HG03175 (cell line): ENCODE measurements around the gene VSIR.

ENCODE experiments used
- ATAC-seq: cut with Tn5 transposase; IDR thresholded peaks from one replicate; pipeline ENCODE4 v1.9.1; 2021; ENCODE audit warnings: mild to moderate bottlenecking, moderate library complexity; ENCODE audit not compliant: unreplicated experiment

Gene VSIR

GRCh38 chr10:71716426-71716825 is 56.9 kb downstream of the VSIR start:
- no peak for ATAC-seq

DNA sequence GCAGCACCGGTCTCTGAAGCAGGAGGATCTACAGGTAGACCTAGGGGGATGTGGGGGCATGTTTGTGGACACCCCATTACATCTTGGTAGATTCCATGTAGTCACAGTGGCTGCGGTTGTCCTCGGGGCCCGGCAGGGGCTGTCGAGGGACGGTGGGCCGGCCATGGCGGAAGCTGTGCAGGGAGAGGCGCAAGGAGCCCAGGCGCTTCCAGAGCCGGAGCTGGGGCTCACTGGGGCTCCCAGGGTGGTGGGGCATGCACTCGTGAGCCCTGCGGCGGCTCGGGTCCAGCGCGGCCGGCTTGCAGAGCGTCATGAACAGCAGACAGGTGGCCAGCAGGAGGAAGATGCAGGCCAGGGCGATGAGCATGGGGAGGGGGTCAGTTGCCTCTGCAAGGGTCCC is 57.5 kb downstream of the VSIR start:
- no peak for ATAC-seq

DNA sequence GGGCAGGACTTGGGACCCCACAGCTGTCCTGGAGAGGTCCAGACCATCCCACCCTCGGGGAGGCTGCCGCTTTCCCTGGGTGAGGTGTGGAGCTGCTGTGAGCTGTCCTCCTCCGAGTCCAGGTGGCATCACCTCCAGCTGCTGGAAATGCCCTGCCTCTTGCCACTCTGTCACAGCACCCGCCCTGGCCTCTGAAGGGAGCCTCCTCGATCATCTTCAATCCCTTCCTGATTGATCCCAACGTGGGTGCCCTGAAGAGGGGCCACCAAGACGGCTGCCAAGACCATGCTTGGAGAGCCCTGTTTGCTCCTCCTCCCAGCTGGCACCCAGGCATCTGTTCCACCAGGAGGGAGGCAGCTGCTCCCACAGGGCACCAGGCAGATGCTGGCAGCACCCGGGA is 58.3 kb downstream of the VSIR start:
- no peak for ATAC-seq

DNA sequence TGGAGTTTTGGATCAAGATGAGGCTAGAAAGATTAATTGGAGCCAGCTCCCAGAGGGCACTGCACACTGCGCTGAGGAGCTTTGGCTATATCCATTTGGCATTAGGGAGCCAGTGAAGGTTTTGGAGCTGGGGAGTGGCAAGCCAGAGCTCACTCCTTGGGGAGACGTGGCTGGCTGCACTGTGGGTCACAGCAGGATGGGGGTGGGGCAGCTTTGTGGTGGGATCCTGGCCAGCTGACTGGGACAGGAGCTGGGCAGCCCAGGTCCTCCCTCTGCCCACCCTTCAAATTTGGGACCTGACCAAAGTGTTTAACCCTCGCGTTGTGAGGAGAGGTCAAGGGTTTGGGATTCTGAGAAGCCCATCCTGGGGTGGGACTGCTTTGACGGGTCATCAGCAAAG is 58.7 kb downstream of the VSIR start:
- no peak for ATAC-seq

DNA sequence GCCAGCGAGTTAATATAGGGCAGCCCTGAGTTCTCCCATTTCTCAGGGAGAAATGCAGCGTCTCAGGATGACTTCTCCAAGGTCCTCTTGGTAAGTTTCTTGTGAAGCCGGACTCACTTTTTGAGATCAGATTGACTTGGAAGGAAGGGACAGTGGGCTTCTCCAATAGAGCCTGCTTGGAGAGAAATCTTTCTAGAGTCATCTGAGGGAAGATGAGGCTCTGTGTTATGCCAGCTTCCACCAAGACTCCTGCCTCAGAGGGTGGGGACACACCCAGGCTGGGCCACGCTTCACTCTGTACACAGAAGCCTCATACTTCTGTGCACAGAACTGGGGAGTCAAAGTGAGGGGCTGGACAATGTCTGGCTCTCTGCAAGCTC is 59.3 kb downstream of the VSIR start:
- no peak for ATAC-seq

GRCh38 chr10:71713135-71714030 is 59.9 kb downstream of the VSIR start:
- ATAC-seq = no peak

GRCh38 chr10:71712572-71713134 is 60.7 kb downstream of the VSIR start:
- no peak for ATAC-seq

- ATAC-seq = no peak
These were observed 61.1 kb downstream of the VSIR start for GRCh38 chr10:71712170-71712569.

DNA sequence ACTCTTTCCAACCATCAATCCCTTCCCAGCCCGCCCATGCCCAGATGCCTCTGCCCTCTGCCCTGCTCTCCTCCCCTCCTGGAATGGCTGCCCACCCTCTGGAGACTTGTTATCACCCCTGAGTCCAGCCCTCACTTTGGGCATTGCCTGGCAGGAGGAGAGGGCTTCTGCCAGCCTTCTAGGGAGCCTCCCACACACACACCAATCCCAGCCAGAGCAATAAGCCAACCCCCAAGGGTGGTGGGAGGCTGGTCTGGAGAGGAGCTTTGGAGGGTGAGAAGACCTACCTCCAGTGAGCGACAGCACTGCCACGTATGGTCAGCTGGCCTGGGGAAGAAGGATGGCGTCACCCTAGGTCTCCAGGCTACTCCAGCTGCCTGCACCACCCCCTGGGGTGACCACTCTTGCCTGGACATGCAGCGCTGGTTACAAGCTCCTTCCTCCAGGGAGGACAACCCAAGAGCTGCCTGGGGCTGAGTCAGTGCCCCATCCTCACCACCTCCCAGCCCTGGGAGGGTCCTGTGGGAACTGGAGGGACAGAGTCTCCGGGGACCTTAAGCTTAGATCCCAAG is 62.2 kb downstream of the VSIR start:
- ATAC-seq = no peak

DNA sequence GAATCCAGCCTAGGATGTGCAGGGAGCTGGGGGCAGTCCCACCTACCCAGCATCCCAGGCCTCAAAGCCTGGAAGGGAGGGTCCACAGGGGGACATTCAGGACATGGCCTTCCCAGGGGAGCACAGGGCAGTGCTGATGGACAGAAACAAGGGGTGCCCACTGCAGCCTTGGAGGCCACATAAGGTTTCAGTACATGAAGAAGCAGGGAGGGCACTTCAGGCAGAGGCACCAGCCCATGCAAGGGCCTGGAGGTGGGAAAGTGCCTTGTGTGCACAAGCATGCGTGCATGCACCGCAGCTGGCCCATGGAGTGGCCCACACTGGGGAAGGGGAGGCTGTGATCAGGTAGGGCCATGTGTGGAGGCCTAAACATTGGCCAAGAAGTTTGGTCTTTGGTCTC is 62.8 kb downstream of the VSIR start:
- no peak for ATAC-seq

DNA sequence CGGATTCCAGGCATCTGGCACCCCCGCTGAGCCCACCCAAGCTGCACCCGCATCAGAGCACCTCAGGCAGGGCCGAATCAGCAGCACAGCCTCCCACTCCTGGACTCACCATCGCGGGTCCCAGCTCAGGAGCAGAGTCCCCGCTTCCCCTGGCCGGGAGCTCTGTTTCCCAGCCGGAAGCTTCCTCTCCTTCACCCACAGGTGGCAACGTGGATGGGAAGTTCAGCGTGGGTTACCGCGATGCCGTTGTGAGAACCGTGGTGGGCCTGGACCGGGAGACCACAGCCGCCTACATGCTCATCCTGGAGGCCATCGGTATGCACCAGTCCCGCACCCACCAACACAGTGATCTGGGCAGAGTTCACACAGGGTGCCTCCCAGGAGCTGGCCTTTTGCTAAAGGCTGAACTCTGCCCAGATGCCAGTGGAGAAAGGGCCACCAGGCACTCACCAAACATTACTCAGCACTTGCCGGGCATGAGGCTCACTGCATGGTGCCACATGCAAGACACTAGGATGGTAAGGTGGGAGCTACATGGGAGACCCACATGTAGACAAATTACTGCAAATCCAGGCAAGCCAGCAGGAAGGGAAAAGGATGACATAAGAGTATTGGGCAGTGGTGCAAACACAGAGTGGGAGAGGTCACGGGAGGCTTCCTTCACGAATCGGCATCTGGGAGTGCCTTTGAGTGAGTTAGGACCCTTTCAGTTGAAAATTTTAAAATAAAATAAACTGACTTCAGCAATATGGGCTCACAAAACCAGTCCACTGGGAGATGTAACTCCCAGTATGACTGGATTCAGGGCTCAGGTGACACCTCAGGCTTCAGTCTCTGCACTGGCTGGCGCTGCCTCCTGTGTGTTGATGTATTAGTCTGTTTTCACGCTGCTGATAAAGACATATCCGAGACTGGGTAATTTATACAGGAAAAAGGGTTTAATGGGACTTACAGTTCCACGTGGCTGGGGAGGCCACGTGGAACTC is 64.1 kb downstream of the VSIR start:
- ATAC-seq = no peak

DNA sequence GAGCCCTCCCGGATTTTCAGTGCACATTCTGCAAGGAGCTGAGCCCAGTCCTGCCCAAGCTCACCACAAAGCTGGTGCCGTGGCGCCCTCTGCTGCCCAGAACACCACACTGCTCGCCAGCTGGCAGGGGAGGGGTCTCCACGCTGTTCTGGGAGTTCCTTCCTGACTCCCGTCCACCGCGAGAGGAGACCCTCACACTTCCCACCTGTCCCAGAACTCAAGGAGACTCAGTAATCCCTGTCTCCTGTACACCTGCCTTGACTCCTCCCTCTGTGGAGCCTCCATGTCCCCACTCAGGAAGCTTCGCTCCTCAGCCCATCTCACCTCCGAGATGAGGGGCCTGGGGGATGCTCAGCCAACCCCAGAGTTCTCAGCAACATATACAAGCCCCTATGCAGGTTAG is 65.0 kb downstream of the VSIR start:
- ATAC-seq = no peak

GRCh38 chr10:71707240-71707789 is 66.0 kb downstream of the VSIR start:
- ATAC-seq = no peak

DNA sequence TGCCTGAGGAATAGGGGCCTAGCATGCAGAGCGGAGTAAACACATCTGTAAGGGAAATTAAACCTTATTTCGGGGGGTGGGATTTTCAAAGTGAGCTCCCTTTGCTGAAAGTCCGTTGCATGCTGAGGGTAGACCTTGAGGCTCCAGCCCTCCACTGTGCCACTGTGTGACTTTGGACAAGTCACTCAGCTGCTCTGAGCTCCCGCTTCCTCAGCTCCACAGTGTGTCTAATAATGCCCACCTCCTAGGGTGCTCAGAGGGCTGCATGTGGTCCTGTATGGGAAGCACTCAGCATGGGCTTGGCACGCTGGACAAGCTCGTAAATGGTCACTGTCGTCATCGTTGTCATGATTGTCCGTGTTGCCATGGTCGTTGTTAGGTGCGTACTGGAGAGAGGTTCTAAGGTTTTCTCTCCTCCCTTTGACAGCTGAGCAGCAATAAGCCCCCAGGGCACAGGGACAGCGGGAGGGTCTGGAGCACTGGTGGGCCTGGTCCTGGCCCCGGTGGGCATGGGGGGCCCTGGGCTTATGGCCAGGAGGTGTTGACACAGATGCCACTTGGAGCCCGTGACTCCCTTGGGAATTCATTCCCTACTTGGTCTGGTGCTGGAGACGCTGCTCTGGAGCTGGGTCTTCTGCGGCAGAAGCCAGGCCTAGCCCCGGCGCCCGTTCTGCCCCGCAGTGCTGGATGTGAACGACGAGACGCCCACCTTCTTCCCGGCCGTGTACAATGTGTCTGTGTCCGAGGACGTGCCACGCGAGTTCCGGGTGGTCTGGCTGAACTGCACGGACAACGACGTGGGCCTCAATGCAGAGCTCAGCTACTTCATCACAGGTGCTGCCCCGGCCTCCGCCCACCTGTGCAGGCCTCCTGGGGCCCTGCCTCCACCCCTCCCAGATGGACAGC is 66.9 kb downstream of the VSIR start:
- no peak for ATAC-seq

GRCh38 chr10:71705582-71705981 is 67.7 kb downstream of the VSIR start:
- ATAC-seq = no peak

DNA sequence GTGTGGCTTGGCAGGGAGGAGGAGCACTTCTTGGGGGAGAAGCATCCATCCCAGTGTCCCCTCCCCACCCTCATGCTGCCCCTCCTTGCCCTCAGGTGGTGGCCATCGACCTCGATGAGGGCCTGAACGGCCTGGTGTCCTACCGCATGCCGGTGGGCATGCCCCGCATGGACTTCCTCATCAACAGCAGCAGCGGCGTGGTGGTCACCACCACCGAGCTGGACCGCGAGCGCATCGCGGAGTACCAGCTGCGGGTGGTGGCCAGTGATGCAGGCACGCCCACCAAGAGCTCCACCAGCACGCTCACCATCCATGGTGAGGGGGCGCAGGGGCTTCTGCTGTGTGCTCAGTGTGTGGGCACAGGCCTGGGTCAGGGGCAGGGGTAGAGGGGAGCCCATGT is 68.5 kb downstream of the VSIR start:
- ATAC-seq = no peak

DNA sequence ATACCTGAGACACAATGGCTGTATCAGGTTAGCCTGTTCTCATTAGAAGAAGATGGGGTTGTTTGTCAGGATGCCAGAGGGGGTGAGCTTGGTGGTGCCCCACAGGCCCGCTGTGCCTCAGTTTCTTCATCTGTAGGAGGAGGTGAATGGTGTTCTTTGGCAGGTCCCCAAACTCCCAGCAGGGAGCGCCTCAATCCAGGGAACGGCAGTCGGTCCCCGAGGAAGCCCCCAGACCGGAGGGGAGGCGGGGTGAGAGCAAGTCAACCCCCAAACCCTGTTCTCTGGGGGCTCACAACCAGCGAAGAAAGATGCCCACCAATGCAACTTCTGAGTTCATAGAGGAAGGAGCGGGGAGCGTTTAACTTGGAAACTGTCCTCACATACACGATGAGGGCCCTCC is 69.7 kb downstream of the VSIR start:
- ATAC-seq = no peak

DNA sequence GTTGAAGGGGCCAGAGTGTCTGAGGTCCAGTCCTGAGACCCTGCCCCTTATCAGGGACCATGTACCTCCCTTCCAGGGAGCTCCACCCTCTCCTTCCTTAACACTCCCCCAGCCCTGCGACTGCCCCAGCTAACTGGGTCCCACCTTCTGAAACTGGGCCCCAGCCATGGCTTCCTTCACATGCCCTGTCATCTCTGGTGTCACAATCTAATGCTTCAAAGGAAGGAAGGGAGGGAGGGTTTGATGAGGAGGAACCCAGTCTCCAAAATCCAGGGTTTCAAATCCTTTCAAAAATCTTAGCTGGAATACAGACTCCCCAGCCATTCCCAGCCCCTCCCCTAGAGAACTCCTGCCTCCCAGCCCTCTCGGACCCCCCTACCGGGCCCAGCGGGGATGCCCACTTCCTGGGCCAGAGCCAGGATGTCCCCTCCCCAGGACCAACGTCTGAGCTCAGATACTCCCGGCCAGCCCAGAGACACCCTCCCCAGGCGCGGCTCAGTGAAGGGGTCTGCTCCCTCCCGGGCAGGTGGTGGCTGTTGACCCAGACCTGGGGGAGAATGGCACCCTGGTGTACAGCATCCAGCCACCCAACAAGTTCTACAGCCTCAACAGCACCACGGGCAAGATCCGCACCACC is 71.7 kb downstream of the VSIR start:
- ATAC-seq = no peak

DNA sequence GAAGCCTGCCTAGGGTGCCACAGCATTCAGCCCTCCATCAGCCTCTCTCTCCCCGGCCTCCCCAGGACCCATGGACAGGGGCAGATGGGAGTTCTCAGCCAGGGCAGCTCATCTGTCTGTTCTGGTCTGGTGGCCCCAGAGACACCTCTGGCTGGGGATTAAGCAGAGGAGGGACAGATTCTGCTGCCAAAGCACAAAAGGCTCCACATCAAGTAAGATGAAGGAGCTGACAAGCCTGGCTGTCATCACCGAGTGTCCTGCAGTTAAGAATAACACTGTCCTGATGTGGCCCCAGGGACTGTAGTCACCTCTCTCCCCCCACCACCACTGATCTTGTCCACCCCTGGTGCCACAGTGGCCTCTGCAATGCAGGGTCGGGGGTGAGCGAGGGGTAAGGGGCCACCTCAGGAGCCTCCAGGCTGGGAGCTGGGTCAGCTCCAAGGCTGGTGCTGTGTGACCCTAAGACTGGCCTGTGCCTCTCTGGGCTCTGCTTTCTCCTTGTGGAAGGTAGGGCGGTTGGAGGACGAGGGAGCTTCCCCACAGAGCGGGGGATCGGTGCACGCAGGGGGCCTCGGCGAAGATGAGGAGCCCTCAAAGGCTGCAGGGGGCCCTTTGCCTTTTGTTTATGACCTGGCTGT is 72.5 kb downstream of the VSIR start:
- ATAC-seq = no peak
